ENCODE results near the gene RNASEH2C. TPM values are rescaled to one million over a fixed set of nuclear protein-coding genes. Genes with fewer than 3 reads are reported as not detected.
"Not testable (repeated sequence)": the region's sequence is repeated elsewhere in the genome, so short reads cannot be mapped to it uniquely, and the experiment has no call there.

Gene RNASEH2C
- total RNA-seq, 1 experiment from 2014 or later = 35.7 TPM

DNA sequence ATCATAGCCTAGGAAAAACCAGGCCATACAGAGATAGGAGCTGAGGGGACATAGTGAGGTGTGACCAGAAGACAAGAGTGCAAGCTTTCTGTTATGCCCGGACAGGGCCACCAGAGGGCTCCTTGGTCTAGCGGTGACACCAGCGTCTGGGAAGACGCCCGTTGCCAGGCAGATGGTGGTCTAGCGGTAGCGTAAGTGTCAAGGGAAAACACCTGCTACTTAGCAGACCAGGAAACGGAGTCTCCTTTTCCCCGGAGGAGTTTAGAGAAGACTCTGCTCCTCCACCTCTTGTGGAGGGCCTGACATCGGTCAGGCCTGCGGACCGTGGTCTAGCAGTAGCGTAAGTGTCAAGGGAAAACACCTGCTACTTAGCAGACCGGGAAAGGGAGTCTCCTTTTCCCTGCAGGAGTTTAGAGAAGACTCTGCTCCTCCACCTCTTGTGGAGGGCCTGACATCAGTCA lies 14.3 kb downstream of the RNASEH2C start:
- intact Hi-C loops (cut with micrococcal nuclease) = loop anchor here (1.0 kb wide), 1 partner anchor 112 kb away; no protein-coding TSS in a partner anchor
- H3K36me3 Mint-ChIP-seq (ENCODE audit: insufficient read depth, unreplicated experiment); H3K4me3 Mint-ChIP-seq (ENCODE audit: unreplicated experiment); H3K4me1 Mint-ChIP-seq (ENCODE audit: insufficient read depth, unreplicated experiment); H3K27ac Mint-ChIP-seq (ENCODE audit: low read depth, unreplicated experiment); BruUV-seq (replicated peaks); H3K9me3 Mint-ChIP-seq (ENCODE audit: unreplicated experiment): not testable (repeated sequence)
- CTCF ChIA-PET = interaction anchor here (0.6 to 3.8 kb wide), 13 partner anchors 10 to 330 kb away, joined by 3 to 41 read pairs (median 4); partner anchors contain the start of gene RELA
- POLR2A ChIA-PET = interaction anchor here (1.4 kb wide), 1 partner anchor 53 kb away, joined by 4 read pairs; no protein-coding TSS in a partner anchor
- TF ChIP-seq, protein P1, sequence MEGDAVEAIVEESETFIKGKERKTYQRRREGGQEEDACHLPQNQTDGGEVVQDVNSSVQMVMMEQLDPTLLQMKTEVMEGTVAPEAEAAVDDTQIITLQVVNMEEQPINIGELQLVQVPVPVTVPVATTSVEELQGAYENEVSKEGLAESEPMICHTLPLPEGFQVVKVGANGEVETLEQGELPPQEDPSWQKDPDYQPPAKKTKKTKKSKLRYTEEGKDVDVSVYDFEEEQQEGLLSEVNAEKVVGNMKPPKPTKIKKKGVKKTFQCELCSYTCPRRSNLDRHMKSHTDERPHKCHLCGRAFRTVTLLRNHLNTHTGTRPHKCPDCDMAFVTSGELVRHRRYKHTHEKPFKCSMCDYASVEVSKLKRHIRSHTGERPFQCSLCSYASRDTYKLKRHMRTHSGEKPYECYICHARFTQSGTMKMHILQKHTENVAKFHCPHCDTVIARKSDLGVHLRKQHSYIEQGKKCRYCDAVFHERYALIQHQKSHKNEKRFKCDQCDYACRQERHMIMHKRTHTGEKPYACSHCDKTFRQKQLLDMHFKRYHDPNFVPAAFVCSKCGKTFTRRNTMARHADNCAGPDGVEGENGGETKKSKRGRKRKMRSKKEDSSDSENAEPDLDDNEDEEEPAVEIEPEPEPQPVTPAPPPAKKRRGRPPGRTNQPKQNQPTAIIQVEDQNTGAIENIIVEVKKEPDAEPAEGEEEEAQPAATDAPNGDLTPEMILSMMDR (IDR thresholded peaks at IDR 0.05; ENCODE audit: unreplicated experiment) = peak; percentile 63
- H3K27me3 Mint-ChIP-seq (ENCODE audit: insufficient read depth, unreplicated experiment) = peaks cover 19% of the 10 kb centered on the region
- peak; percentile 26 for DNase-seq (ENCODE audit: unreplicated experiment)

DNA sequence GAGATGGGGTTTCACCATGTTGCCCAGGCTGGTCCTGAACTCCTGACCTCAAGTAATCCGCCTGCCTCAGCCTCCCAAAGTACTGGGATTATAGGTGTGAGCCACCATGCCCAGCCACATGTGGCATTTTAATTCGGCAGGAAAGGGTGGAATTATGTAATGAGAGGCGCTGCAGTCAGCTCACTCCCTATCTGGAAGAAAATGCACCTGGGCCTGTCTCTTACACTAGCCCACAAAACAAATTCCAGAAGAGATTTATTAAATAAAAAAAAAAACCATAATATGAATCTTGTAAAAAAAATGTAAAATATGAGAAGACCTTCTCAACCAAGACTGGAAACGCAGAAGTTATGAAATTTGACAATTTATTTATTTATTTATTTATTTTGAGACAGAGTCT lies 16.8 kb downstream of the RNASEH2C start:
- intact Hi-C loops (cut with micrococcal nuclease) = no loop called here
- BruUV-seq (replicated peaks) = no TSS peak
- Mint-ChIP-seq H3K4me1 (ENCODE audit: insufficient read depth, unreplicated experiment) (no peaks in the 10 kb centered on the region), H3K27ac (ENCODE audit: low read depth, unreplicated experiment) (no peak overlapping the region), H3K9me3 (ENCODE audit: unreplicated experiment) (no peaks in the 10 kb centered on the region), H3K4me3 (ENCODE audit: unreplicated experiment) (no peak overlapping the region), H3K27me3 (ENCODE audit: insufficient read depth, unreplicated experiment) (peaks cover 44% of the 10 kb centered on the region), H3K36me3 (ENCODE audit: insufficient read depth, unreplicated experiment) (no peaks in the 10 kb centered on the region)
- DNase-seq (ENCODE audit: unreplicated experiment) = no peak
- ChIA-PET POLR2A (interaction anchor here (0.8 kb wide), 2 partner anchors 77 to 157 kb away, joined by 3 read pairs; partner anchors contain the start of gene AP5B1), CTCF (interaction anchor here (0.5 to 3.8 kb wide), 5 partner anchors 16 to 181 kb away, joined by 3 to 41 read pairs (median 4); no protein-coding TSS in a partner anchor)
- TF ChIP-seq, protein P1 (IDR thresholded peaks at IDR 0.05; ENCODE audit: unreplicated experiment) = no peak

- intact Hi-C loops (cut with micrococcal nuclease) = no loop called here
- Mint-ChIP-seq H3K4me1 (ENCODE audit: insufficient read depth, unreplicated experiment) (no peaks in the 10 kb centered on the region), H3K27me3 (ENCODE audit: insufficient read depth, unreplicated experiment) (peaks cover 56% of the 10 kb centered on the region), H3K27ac (ENCODE audit: low read depth, unreplicated experiment) (no peak overlapping the region), H3K9me3 (ENCODE audit: unreplicated experiment) (no peaks in the 10 kb centered on the region), H3K36me3 (ENCODE audit: insufficient read depth, unreplicated experiment) (no peaks in the 10 kb centered on the region), H3K4me3 (ENCODE audit: unreplicated experiment) (no peak overlapping the region)
- no peak for DNase-seq (ENCODE audit: unreplicated experiment)
- no TSS peak for BruUV-seq (replicated peaks)
- ChIA-PET POLR2A (interaction anchor here (1.3 kb wide), 1 partner anchor 10 kb away, joined by 4 read pairs; the partner anchor contains the start of gene KAT5), CTCF (interaction anchor here (1.0 kb wide), 1 partner anchor 117 kb away, joined by 3 read pairs; no protein-coding TSS in a partner anchor)
- TF ChIP-seq, protein P1 (IDR thresholded peaks at IDR 0.05; ENCODE audit: unreplicated experiment) = no peak
These were observed 18.9 kb downstream of the RNASEH2C start for GRCh38 chr11:65701686-65702085.

GRCh38 chr11:65700399-65700798 lies 20.2 kb downstream of the RNASEH2C start:
- DNase-seq (ENCODE audit: unreplicated experiment) = no peak
- BruUV-seq (replicated peaks) = no TSS peak
- Mint-ChIP-seq H3K4me1 (ENCODE audit: insufficient read depth, unreplicated experiment) (no peaks in the 10 kb centered on the region), H3K27me3 (ENCODE audit: insufficient read depth, unreplicated experiment) (peaks cover 56% of the 10 kb centered on the region), H3K36me3 (ENCODE audit: insufficient read depth, unreplicated experiment) (no peaks in the 10 kb centered on the region), H3K9me3 (ENCODE audit: unreplicated experiment) (no peaks in the 10 kb centered on the region), H3K27ac (ENCODE audit: low read depth, unreplicated experiment) (no peak overlapping the region), H3K4me3 (ENCODE audit: unreplicated experiment) (no peak overlapping the region)
- intact Hi-C loops (cut with micrococcal nuclease) = no loop called here
- POLR2A ChIA-PET = no interaction called here
- CTCF ChIA-PET = interaction anchor here (0.6 kb wide), 2 partner anchors 130 to 350 kb away, joined by 3 to 4 read pairs; no protein-coding TSS in a partner anchor
- TF ChIP-seq, protein P1 (IDR thresholded peaks at IDR 0.05; ENCODE audit: unreplicated experiment) = no peak

Data from MCF 10A (cell line).